Activated CD4-positive, CD25-positive, alpha-beta regulatory T cell treated with anti-CD3 and anti-CD28 coated beads, Interleukin-2, amount 50 U/mL, for 24 hours (primary cell): ENCODE data around the gene SLC17A4.

Source experiments
- ATAC-seq, 2 donors: fragments of 150-1000 bp; cut with Tn5 transposase; one replicate each; pipeline ENCODE4 v1.10.0; 2021; ENCODE audit warnings: mild to moderate bottlenecking in 1 of 2, moderate library complexity in 1 of 2

SLC17A4 gene

GRCh38 chr6:25753079-25753478, 1.5 kb upstream of the SLC17A4 start:
- no peak for ATAC-seq

- no peak for ATAC-seq
These were observed 941 bp downstream of the SLC17A4 start for GRCh38 chr6:25755483-25755882.

GRCh38 chr6:25756382-25757363, 2.1 kb downstream of the SLC17A4 start:
- no peak for ATAC-seq

- no peak for ATAC-seq
These were observed 3.5 kb downstream of the SLC17A4 start for GRCh38 chr6:25757936-25758642.

- no peak for ATAC-seq
These were observed 10.1 kb downstream of the SLC17A4 start for GRCh38 chr6:25764611-25765010.

GRCh38 chr6:25768566-25768965, 14.0 kb downstream of the SLC17A4 start:
- ATAC-seq, result no peak

- ATAC-seq, result no peak
These were observed 15.4 kb downstream of the SLC17A4 start for GRCh38 chr6:25769983-25770382.

GRCh38 chr6:25774120-25774715, 19.7 kb downstream of the SLC17A4 start:
- ATAC-seq, result no peak

- ATAC-seq, result no peak
These were observed 22.5 kb downstream of the SLC17A4 start for GRCh38 chr6:25777031-25777430.

GRCh38 chr6:25777856-25778649, 23.5 kb downstream of the SLC17A4 start:
- ATAC-seq, result no peak

- ATAC-seq, result no peak
These were observed 26.6 kb downstream of the SLC17A4 start for GRCh38 chr6:25781134-25781533.

GRCh38 chr6:25787428-25787827, 32.9 kb downstream of the SLC17A4 start:
- no peak for ATAC-seq

GRCh38 chr6:25788305-25788922, 33.9 kb downstream of the SLC17A4 start:
- ATAC-seq, result no peak

- ATAC-seq, result no peak
These were observed 34.9 kb downstream of the SLC17A4 start for GRCh38 chr6:25789475-25789874.

GRCh38 chr6:25792016-25792415, 37.5 kb downstream of the SLC17A4 start:
- no peak for ATAC-seq

- ATAC-seq, result no peak
These were observed 39.4 kb downstream of the SLC17A4 start for GRCh38 chr6:25793970-25794369.

- ATAC-seq, result no peak
These were observed 40.2 kb downstream of the SLC17A4 start for GRCh38 chr6:25794784-25795183.

- no peak for ATAC-seq
These were observed 46.9 kb downstream of the SLC17A4 start for GRCh38 chr6:25801436-25801835.

GRCh38 chr6:25804804-25805203, 50.3 kb downstream of the SLC17A4 start:
- no peak for ATAC-seq

GRCh38 chr6:25815194-25815593, 60.7 kb downstream of the SLC17A4 start:
- no peak for ATAC-seq

- no peak for ATAC-seq
These were observed 61.7 kb downstream of the SLC17A4 start for GRCh38 chr6:25816252-25816651.

- ATAC-seq, result no peak
These were observed 66.8 kb downstream of the SLC17A4 start for GRCh38 chr6:25821341-25821740.
